ENCODE data around the gene NCL. TPM values are rescaled to one million over a fixed set of nuclear protein-coding genes. Genes with fewer than 3 reads are reported as not detected.
"Not testable (repeated sequence)": the region's sequence is repeated elsewhere in the genome, so short reads cannot be mapped to it uniquely, and the experiment has no call there.

Gene NCL
- total and polyA plus RNA-seq, 3 experiments from 2014 or later, result 568 to 1,772 (median 1,673) TPM

GRCh38 chr2:231409776-231410175, 54.5 kb downstream of the NCL start:
- Histone ChIP-seq H3K27ac (ENCODE audit: low read depth, low read length) (no peak overlapping the region), H3K4me1 (ENCODE audit: insufficient read depth, low read length) (peaks cover 18% of the 10 kb centered on the region), H3K36me3 (ENCODE audit: insufficient read depth, low read length) (no peaks in the 10 kb centered on the region), H3K27me3 (ENCODE audit: insufficient read depth, low read length, poor library complexity, severe bottlenecking) (peaks cover 11% of the 10 kb centered on the region), H3K9me3 (ENCODE audit: low read length) (no peaks in the 10 kb centered on the region), H3K4me3 (ENCODE audit: low read length) (no peak overlapping the region)
- H3K36me3 Mint-ChIP-seq, result peaks cover 0 to 6% (median 0%) of the 10 kb centered on the region in 3 donors
- no peak for DNase-seq
- ChIA-PET CTCF (interaction anchor here (1.2 to 1.6 kb wide), 2 partner anchors 16 to 113 kb away, joined by 3 to 4 read pairs; no protein-coding TSS in a partner anchor), POLR2A (interaction anchor here (1.4 kb wide), 1 partner anchor 16 kb away, joined by 3 read pairs; no protein-coding TSS in a partner anchor)
- H3K27me3 Mint-ChIP-seq, result peaks cover 26 to 38% of the 10 kb centered on the region in 2 donors
- no peak overlapping the region for H3K4me3 Mint-ChIP-seq
- peaks cover 17 to 28% (median 23%) of the 10 kb centered on the region in 3 donors for H3K4me1 Mint-ChIP-seq
- H3K9me3 Mint-ChIP-seq, result peaks cover 3 to 15% (median 7%) of the 10 kb centered on the region in 5 donors
- H3K27ac Mint-ChIP-seq, result no peak overlapping the region

GRCh38 chr2:231408304-231408703, 56.0 kb downstream of the NCL start:
- Histone ChIP-seq H3K27me3 (ENCODE audit: insufficient read depth, low read length, poor library complexity, severe bottlenecking) (peaks cover 11% of the 10 kb centered on the region), H3K4me1 (ENCODE audit: insufficient read depth, low read length) (peaks cover 18% of the 10 kb centered on the region)
- POLR2A ChIA-PET, result interaction anchor here (1.4 kb wide), 1 partner anchor 18 kb away, joined by 3 read pairs; no protein-coding TSS in a partner anchor
- not testable (repeated sequence) for H3K36me3 Mint-ChIP-seq; H3K9me3 ChIP-seq (ENCODE audit: low read length); H3K4me3 ChIP-seq (ENCODE audit: low read length); DNase-seq; H3K27ac Mint-ChIP-seq; H3K36me3 ChIP-seq (ENCODE audit: insufficient read depth, low read length); H3K27ac ChIP-seq (ENCODE audit: low read depth, low read length); H3K4me3 Mint-ChIP-seq
- peaks cover 3 to 15% (median 7%) of the 10 kb centered on the region in 5 donors for H3K9me3 Mint-ChIP-seq
- H3K4me1 Mint-ChIP-seq, result peaks cover 17 to 28% (median 23%) of the 10 kb centered on the region in 3 donors
- CTCF ChIA-PET, result interaction anchor here (1.2 to 1.5 kb wide), 3 partner anchors 18 to 304 kb away, joined by 3 to 4 read pairs (median 3); no protein-coding TSS in a partner anchor
- H3K27me3 Mint-ChIP-seq, result peaks cover 26 to 27% of the 10 kb centered on the region in 2 donors

GRCh38 chr2:231407686-231408085, 56.6 kb downstream of the NCL start:
- Mint-ChIP-seq H3K9me3 (peaks cover 3 to 15% (median 7%) of the 10 kb centered on the region in 5 donors), H3K27me3 (peaks cover 21% of the 10 kb centered on the region in 2 donors), H3K4me1 (peaks cover 17 to 28% (median 23%) of the 10 kb centered on the region in 3 donors)
- H3K36me3 ChIP-seq (ENCODE audit: insufficient read depth, low read length); H3K27ac Mint-ChIP-seq; POLR2A ChIA-PET; H3K4me3 ChIP-seq (ENCODE audit: low read length); H3K27ac ChIP-seq (ENCODE audit: low read depth, low read length); H3K36me3 Mint-ChIP-seq; H3K4me3 Mint-ChIP-seq; H3K9me3 ChIP-seq (ENCODE audit: low read length); DNase-seq: not testable (repeated sequence)
- H3K4me1 ChIP-seq (ENCODE audit: insufficient read depth, low read length), result peaks cover 17% of the 10 kb centered on the region
- CTCF ChIA-PET, result interaction anchor here (1.4 to 2.6 kb wide), 3 partner anchors 44 to 304 kb away, joined by 3 to 10 read pairs (median 3); no protein-coding TSS in a partner anchor
- peaks cover 10% of the 10 kb centered on the region for H3K27me3 ChIP-seq (ENCODE audit: insufficient read depth, low read length, poor library complexity, severe bottlenecking)

GRCh38 chr2:231405601-231406367, 58.5 kb downstream of the NCL start:
- POLR2A ChIA-PET; H3K36me3 ChIP-seq (ENCODE audit: insufficient read depth, low read length); H3K4me1 ChIP-seq (ENCODE audit: insufficient read depth, low read length); H3K9me3 Mint-ChIP-seq; H3K27ac ChIP-seq (ENCODE audit: low read depth, low read length); H3K9me3 ChIP-seq (ENCODE audit: low read length); H3K36me3 Mint-ChIP-seq; H3K4me3 ChIP-seq (ENCODE audit: low read length); H3K27me3 ChIP-seq (ENCODE audit: insufficient read depth, low read length, poor library complexity, severe bottlenecking): not testable (repeated sequence)
- peak overlapping the region in 7 of 8 donors; percentile 25 to 88 (median 68) for H3K27ac Mint-ChIP-seq
- H3K4me1 Mint-ChIP-seq, result peaks cover 14 to 19% (median 18%) of the 10 kb centered on the region in 3 donors
- peaks cover 11% of the 10 kb centered on the region in 2 donors for H3K27me3 Mint-ChIP-seq
- peak in 4 of 5 donors; percentile 10 to 77 (median 24) for DNase-seq
- peak overlapping the region in 5 of 7 donors; percentile 23 to 68 (median 49) for H3K4me3 Mint-ChIP-seq
- CTCF ChIA-PET, result interaction anchor here (0.9 to 2.6 kb wide), 9 partner anchors 9 to 301 kb away, joined by 3 to 10 read pairs (median 3); partner anchors contain the start of gene NCL

- H3K9me3 ChIP-seq (ENCODE audit: low read length); H3K9me3 Mint-ChIP-seq; H3K27me3 Mint-ChIP-seq; H3K27ac Mint-ChIP-seq; POLR2A ChIA-PET; H3K27ac ChIP-seq (ENCODE audit: low read depth, low read length); DNase-seq; H3K4me3 Mint-ChIP-seq; H3K4me3 ChIP-seq (ENCODE audit: low read length); H3K4me1 ChIP-seq (ENCODE audit: insufficient read depth, low read length); H3K36me3 ChIP-seq (ENCODE audit: insufficient read depth, low read length); H3K36me3 Mint-ChIP-seq; H3K27me3 ChIP-seq (ENCODE audit: insufficient read depth, low read length, poor library complexity, severe bottlenecking): not testable (repeated sequence)
- CTCF ChIA-PET, result interaction anchor here (2.5 kb wide), 1 partner anchor 11 kb away, joined by 8 read pairs; no protein-coding TSS in a partner anchor
- peaks cover 14 to 19% (median 18%) of the 10 kb centered on the region in 3 donors for H3K4me1 Mint-ChIP-seq
These were observed 60.1 kb downstream of the NCL start for GRCh38 chr2:231404183-231404578.

Other genes with a start within 250 kb of the NCL start
- under 1 TPM; 0.13 to 0.16 TPM for gene B3GNT7, start 68.8 kb downstream of the NCL start, total RNA-seq
- 0.14 TPM for gene B3GNT7, start 68.8 kb downstream of the NCL start, polyA plus RNA-seq
- gene NMUR1, start 66.0 kb upstream of the NCL start, total RNA-seq, result under 1 TPM; 0.15 to 0.18 TPM
- 2.7 TPM for gene NMUR1, start 66.0 kb upstream of the NCL start, polyA plus RNA-seq
- not detected for gene TEX44, start 128.4 kb upstream of the NCL start, total RNA-seq
- gene TEX44, start 128.4 kb upstream of the NCL start, polyA plus RNA-seq, result not detected
- gene PTMA, start 244.0 kb upstream of the NCL start, total RNA-seq, result 1,000 to 10,000 TPM; 2,403 to 2,474 TPM
- 1,830 TPM for gene PTMA, start 244.0 kb upstream of the NCL start, polyA plus RNA-seq